HUDEP-2 (cell line): ENCODE measurements around the gene ATXN10.

Experiments
- DNase-seq, 76 experiments: peaks; one replicate each; lab custom pipeline; 2025; ENCODE audit not compliant: unreplicated experiment in 76 of 76; lab: John Stamatoyannopoulos, UW

Gene ATXN10

DNA sequence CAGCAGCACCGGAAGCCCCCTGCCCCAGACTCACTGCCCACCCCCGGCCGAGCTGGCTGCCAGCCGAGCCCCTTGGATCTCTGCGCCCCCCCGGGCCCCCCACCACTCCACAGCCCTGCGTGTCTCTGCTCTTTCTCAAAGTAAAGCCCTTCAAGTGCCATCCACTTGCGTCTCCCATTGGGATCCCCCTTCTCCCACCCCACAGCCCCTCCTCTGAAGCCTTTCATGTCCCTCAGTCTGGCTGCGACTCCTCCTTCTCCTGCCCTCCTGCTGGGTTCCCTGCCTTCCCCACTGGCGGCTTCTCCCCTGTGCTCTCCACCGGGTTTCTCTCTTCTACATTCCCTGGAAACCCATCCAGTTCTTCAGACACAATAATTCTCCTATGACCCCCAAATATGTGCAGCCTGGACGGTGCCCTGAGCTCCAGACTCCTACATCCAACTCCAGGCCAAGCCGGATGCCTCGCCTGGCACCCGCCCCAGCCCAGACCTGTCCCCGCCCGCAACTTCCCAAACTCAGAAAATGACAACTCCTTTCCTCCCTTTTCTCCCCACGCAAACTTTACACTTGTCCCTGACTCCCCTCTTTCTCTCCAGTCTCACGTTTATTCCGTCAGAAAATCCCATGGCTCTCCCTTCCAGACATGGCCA is 196.4 kb downstream of the ATXN10 start:
- DNase-seq, result no peak

DNA sequence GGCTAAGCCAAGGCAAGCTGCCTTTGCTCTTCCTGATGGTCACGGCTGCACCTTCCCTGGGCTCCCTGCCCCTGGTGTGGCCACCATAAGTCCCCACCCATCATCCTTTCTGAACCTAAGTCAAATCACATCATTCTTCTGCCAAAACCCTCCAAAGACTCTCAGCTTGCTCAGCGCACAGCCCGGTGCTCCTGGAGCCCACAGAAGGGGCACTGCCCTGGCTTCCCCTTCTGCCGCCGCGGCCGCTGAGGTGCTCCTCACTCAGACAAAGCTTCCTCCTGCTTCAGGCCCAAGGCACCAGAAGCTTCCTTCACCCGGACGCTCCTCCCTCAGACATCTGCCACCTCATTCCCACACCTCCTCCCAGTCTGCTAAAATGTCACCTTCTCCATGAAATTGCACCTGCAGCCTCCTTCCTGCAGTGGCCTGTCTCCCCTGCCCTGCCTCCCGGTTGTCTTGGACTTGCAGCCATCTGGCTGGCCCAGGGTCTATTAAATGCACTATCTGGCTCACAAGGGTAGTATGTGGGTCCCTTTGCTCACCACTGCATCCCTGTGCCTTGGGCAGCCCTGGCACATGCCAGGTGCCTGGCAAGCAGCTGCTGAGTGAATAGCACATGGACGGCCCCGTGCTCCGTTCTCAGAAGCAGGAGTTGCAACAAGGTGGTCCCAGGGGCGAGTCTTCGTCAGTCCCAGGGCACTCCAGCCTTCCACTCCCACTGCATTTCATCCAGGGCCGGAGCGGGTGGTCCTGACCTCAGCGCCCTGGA is 197.1 kb downstream of the ATXN10 start:
- no peak for DNase-seq

DNA sequence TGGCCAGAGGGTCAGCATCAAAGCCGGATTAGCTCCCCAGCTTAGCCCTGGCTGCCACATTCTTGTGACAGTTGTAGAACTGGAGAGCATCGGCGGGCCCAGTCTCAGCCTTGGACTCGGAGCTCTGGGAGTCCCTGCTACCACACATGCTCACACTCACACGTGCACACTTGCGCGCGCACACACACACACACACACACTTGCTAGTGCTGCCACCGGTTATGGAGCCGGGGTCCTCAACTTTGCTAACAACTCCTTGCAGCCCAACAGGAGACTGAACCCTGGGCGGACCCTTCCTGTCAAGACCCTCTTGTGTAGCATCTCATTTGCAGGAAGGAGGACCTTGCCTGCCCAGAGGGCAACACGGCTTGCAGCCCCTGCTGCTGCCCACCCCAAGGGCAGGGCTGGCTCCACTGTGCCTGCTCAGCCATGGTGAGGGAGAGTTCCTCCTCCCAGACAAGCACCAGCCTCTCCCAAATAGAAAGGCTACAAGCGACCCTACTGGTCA is 197.8 kb downstream of the ATXN10 start:
- DNase-seq, result no peak

DNA sequence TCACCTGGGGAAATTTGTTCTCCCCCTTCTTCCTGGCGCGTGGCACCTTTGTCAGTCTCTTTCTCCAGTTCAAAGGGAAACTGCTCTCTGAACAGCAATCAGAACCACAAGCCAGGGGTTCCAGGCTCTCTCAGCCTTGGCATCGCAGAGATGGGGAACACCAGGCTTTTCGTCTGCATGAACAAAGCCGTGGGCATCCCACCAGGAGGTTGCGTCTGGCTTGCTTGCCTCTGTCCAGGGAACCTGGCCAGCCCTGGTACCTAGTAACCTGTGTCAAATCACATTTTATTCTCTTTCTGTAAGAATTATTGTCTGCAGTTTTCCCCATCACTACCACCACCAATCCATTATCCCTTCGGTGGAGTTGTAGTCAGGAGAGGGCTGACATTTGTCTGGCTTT is 198.4 kb downstream of the ATXN10 start:
- no peak for DNase-seq

DNA sequence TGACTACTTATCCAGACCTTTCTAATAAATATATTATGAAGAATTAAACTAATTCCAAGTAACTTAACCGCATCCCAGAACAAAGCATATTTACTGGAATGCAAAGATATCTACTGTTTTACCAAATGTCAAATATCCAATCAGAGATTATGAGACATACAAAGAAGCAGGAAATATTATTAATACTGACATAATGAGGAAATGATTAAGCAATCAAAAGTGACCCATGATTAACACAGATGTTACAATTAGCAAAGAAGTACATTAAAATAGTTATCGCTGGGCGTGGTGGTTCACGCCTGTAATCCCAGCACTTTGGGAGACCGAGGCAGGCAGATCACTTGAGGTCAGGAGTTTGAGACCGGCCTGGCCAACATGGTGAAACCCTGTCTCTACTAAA is 200.1 kb downstream of the ATXN10 start:
- DNase-seq, result no peak

DNA sequence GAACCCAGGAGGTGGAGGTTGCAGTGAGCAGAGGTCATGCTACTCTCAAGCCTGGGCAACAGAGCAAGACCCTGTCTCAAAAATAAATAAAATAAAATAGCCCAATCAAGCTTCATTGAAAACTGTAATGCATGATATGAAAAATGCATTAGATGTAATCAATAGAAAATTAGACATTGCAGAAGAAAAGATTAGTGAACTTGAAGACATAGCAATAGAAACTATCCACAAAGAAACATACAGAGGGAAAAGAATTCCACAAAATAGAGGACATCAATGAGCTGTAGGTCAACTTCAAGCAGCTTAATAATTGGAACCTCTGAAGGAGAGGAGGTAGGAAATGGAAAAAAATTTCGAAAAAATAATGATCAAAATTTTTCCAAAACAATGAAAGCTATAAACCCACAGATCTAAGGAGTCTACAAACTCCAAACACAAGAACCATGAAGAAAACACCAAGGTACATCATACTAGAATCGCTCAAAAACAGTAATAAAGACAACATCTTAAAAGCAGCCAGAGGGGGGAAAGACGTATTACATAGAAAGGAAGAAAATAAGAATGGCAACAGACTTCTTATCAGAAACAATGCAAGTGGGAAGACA is 201.1 kb downstream of the ATXN10 start:
- DNase-seq, result no peak

DNA sequence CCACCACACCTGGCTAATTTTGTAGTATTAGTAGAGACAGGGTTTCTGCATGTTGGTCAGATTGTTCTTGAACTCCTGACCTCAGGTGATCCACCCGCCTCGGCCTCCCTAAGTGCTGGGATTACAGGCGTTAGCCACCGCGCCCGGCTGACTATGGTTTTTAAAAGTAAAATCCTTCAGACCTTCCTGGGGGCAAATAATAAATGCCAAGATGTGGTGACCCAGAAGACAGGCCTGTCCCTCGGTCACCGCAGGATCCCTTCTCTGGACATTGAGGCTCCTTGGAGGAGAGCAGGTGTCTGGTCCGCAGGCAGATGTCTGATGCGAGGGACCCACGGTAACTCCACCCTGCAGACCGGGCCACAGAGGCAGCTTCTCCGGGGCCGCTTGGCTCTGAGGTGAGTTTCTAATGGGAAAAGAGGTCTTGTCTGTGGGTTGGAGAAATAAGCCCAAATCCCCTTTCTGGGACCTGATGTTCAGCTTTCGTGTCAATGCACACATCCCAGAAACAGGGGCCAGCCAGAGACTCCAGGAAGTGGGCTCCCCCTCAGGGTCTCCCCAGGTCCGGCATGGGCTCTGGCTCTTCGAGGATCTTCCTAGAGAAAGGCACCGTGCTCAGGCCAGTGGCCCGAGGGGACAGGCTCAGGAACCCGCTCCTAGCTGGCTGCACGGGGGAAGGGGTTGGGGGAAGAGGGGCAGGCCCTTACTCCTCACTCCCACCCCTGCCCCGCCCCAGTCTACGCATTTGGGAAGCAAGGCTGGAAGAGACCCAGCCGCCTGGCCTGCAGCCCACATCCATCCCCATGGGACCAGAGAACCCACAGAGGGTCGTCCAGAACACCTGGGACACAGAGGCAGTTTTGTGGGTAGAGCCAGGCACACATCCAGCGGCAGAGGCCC is 204.8 kb downstream of the ATXN10 start:
- DNase-seq, result no peak

DNA sequence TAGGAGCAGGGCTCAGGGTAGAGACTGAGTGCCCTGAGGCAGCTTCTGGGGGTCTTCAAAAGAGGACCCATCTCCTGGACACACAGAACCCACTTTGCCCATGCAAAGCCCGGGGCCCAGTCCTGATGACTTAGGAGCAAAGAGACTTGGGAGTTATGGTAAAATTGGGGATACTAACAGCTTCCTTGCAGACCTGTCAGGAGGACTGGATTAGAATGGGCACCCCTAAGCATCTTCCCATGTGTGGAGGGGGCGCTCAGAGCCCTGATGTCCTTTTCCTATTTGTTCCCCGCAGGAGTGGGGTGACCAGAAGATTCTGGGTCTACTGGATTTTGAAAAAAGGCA is 205.4 kb downstream of the ATXN10 start:
- DNase-seq, result no peak

DNA sequence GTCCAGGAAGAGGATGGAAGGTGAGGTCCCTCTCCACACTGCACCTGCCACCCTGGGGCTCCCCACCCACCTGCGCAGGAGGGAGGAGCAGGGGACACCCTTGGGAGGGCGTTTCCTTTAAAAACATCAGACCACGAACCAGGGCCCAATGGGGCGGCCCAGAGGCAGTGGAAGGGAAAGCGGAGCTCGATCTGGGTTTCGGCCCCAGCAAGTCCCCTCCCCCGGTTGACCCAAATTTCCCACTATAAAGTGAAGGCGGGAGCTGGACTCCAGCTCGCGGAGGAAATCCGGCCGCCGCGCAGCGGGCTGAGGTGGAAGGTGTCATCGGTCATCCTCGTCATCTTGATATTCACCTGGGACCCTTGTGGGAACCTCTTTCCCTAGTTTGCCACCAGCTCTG is 206.0 kb downstream of the ATXN10 start:
- no peak for DNase-seq

DNA sequence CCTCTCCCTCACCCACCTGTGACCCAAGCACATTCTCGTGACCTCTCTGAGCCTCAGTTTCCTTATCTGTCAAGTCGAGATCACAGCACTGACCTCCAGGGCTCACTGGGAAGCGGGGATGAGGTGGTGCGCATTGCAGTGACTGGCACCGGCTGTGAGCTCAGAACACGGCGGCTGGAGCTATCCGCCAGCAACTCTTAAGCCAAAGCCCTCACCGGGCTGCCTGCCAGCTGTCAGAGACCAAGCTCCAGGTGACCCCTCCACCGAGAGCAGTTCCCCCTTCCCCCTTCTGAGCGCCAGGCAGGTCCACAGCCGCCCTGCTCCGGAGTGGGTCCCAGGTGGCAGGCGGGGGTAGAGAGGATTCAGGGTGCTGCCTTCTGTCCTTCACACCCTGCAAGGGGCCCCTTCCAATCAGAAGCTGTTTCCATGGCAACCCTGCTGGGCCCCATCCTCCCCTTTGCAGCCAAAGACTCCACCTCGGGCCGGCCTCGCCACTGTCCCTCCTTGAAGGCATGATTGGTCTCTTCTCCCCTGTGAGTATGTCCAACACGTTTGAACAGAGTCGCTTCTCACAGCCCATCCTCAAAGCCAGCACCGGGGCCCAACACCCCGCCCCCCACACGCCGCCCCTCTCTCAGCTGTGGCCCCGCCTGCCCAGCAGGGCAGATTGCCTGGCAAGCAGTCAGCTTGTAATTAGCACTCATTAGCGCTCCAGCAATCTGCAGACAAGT is 206.6 kb downstream of the ATXN10 start:
- no peak for DNase-seq

DNA sequence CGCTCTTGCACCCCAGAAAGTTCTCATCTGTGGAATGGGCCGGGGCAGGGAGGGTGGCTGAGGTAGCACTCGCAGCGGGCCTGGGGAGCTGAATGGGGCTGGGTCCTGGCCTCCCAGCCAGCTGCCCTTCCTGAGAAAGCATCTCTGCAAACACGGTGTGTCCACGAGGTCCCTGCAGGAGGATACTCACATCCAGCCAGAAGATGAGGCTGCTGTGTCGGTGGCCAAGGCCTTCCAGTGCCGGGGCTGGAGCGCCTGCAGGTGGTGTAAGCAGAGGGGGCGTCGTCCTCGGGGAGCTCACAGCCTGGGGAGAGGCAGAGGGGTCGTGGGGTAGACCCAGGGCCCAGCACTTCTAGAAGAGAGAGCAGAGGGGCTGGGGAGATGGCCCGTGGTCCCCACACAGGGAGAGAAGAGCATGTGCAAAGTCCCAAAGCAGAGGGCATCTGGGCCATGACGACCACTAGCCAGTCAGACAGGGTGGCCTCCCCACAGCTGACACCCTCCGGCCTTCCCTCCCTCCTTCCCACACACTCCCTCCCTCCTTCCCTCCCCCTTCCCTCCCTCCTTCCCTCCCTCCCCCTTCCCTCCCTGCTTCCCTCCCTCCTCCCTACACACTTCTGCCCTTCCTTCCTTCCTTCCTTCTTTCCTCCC is 207.4 kb downstream of the ATXN10 start:
- DNase-seq, result no peak

DNA sequence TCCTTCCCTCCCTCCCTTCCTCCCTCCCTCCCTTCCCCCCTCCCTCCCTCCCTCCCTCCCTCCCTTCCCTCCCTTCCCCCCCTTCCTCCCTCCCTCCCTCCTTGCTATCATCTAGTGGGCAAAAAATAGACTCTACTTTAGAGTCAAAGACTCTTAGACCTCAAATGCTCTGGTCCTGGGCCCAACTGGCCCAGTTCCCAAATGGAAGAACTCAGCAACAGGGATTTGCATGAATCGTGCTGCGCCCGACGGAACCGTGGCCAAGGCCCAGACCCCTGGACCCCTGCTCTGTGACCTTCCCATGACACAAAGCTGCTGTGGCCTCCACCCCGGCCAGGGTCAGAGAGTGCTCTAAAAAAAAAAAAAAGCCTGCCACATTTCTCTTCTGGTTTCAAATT is 207.9 kb downstream of the ATXN10 start:
- DNase-seq, result no peak

DNA sequence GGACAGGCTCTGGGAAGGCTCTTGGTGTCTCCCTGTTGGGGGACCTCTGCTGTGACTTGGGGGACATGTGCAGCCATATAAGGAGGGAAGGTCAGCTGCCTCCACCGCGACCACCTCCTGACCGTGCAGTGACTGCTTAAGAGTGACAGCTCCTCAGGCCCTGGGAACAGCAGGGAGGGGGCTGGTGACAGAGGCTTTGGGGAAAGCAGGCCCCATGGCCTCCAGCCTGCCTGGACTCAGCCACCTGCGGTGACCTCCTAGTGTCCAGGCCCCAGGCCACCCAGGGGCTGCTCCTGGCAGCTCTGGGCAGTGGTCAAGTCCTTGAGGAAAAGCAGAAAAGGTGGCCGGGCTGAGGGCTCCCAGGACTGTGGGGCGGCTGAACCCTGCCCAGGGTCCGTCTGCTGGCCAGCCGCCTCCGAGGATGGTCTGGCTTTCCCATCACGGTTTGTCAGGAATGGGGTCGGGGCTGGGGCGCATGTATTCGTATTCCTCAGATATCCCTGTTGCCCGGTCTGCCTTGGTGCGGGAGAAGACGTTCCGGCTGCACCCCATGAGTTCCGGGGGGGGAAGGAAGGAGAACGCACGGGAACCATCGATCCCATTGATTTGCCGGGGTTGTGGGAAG is 208.6 kb downstream of the ATXN10 start:
- DNase-seq, result no peak

DNA sequence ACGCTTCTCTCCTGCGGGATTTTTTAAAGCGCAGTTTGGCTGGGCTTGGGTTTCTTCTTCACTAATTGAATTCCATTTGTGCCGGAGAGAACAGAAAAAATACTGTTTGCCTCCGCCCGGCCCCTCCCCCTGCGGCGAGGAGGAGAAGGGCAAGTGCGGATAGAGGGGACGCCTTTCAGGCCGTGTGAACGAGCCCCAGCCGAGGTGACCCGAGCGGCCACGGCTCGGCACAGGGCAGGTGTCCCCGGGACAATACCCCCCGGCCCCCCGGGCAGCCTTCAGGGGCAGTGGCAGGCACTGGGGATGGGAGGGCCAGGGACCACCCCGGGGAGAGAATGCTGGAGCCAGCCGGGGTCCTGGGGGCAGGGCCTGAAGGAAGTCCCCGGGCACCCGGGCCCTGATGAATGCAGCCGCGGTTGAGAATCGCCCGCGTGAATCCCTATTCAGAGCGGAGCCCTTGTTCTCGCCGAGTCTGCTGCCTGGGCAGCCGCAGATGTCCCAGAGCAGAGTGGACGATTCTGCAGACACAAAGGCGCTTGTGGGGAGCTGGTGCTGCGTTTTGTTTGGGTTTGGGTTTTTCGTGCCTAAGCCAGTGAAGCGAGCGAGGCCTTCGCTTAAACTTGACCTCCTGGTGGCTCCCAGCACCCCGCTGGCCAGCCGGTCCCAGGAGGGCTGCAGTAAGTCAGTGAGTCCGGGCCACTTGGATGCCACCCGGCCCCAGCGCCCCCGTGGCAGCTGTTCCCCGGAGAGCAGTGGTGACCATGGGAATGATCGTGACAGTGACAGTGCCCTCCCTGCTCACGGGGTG is 209.3 kb downstream of the ATXN10 start:
- DNase-seq, result no peak

DNA sequence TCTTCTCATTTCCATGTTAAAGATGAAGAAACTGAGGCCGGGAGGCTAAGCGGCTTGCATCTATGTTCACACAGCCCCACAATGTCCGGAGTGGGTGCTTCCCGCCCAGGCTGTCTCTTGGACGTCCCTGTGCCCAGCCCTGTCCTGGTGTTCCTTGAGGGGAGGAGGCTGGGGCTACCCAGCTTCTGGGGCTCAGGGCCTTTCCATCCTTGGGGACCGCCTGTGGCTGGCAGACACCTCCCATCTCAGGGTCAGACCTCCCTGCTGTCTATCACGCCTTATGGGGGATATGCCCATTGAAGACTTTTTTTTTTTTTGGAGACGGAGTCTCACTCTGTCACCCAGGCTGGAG is 209.9 kb downstream of the ATXN10 start:
- no peak for DNase-seq

DNA sequence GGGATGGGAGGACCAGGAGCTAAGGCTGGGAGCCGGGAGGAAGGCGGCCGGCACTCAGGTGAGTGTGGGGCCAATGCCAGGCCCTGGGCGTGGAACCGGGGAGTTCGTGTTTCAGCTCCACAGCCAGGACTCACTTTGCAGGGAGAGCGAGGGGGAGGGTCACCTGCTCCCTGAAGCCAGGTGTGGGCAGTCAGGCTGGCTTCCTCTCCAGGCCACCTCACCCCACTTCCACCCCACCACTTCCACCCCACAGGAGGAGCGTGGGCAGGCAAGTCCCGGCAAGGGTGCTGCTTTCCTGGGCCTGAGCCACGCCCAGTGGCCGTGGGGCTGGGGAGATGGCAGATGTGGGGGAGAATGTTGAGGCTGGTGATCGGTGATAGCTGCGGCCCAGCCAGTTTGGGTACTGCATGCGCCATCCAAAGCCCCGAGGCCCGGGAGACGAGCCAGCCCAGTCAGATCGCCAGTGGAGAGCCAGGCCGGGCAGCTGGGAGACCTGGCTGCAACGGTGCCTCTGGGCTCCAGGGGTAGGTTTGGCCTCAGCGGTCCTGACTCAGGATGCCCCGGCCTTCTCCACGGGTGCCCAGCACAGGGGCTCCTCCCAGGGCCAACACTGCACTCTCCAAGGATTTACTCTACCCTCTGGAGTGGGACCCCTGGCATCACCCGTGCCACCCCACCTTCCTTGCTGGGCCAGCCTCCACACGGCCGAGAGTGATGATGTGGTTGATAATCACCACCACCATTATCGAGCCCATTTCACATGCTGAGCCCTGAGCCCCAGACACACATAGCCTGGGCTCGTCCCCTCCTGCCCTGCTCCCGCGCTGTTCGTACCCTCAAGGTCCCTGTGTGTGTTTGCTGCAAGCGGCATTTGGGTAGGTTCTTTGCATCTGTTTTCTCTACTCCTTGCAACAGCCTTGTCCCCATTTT is 211.5 kb downstream of the ATXN10 start:
- DNase-seq, result peak in 4 of 76 experiments; percentile 12 to 38 (median 19)

DNA sequence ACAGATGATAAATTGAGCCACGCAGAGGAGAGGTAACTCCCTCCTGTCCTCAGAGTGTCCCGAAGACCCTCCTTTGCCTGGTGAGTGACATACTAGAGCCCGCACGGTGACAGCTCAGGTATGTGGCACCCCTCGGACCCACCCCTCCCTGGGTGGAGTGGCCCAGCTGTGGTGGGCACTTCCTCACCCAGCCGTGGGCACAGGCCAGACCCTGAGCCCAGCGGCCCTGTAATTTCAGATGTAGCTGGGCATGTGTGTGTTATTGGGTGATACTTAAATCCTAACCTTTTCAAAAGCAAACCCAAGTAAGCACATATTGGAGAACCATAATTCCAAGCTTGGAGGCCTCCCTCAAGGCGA is 212.2 kb downstream of the ATXN10 start:
- DNase-seq, result no peak
